ENCODE measurements around the gene COPZ1.

- TF ChIP-seq CTCF (IDR thresholded peaks at IDR 0.05) (peak in 5 of 7 experiments; percentile 31 to 68 (median 51)), EP300 (IDR thresholded peaks at IDR 0.05) (no peak), POLR2A (IDR thresholded peaks at IDR 0.05) (no peak), POLR2AphosphoS5 (IDR thresholded peaks at IDR 0.05) (no peak)
These were observed 69.4 kb downstream of the COPZ1 start for GRCh38 chr12:54394281-54394719.

All from stomach (tissue), 4 donors.